Right renal cortex interstitium (tissue), 3 donors: ENCODE data around the gene ZNF573. TPM values are rescaled to one million over a fixed set of nuclear protein-coding genes. Genes with fewer than 3 reads are reported as not detected.
"Not testable (repeated sequence)": the region's sequence is repeated elsewhere in the genome, so short reads cannot be mapped to it uniquely, and the experiment has no call there.

ENCODE experiments used
- DNase-seq, 3 donors: peaks; one replicate each; pipeline ENCODE4 v3.0.0-alpha.2; 2013; ENCODE audit warnings: low read depth in 3 of 3, low spot score in 2 of 3
- polyA plus RNA-seq, 3 donors: library from polyadenylated mRNA; unstranded; fragments of 120-200 nt; gene quantifications; one replicate each; pipeline ENCODE4 v1.2.1, GENCODE V29; 2013; ENCODE audit not compliant: insufficient read length in 3 of 3

The ZNF573 gene
- 10 to 100 TPM; 11.0 to 13.4 (median 12.5) TPM for polyA plus RNA-seq

DNA sequence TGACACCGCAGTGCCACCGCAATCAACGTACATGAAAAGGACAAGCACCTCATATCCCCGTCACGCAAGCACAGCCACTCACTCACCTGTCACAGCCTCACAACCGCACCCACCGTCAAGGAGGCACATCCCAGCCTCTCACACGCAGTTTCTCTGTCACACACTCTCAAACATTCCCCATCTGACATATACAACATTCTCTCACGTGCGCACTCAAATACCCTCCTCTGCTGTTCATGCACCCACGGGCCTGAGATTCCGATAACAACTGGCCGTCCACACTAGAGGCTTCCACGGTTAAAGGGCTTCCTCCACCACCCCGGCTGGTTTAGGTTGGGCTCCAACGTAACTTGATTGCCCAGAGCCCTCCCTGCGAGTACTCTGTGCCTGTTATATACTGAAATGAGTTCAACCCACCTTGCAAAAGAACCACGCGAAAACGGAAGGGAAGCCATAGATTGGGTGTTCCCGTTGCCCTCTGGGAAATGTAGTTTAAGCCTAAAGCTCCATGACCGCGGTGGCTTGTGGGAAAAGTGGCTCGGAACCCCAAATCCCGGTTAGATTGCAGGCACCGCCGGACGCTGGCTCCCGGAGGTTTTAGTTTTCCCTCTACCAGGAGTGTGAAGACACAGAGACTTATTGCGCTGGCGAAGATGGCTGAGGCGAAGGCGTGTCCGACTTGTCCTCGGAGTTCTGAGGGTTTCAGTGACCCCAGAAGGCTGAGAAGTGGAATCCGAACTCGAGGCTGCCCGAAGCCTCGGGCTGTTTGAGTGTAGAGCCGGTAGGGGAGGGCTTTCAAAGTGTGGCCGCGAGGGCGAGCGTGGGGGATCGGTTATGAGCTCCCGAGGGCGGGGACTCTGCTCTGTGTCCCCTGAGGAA, at the start of gene ZNF573:
Gene ZNF573, minus strand, starts transcription at position 460 of the 879 bp plus-strand sequence. CDS start 5,857 bp downstream, outside the sequence.
- DNase-seq, result peak; percentile 83 to 90 (median 85)

DNA sequence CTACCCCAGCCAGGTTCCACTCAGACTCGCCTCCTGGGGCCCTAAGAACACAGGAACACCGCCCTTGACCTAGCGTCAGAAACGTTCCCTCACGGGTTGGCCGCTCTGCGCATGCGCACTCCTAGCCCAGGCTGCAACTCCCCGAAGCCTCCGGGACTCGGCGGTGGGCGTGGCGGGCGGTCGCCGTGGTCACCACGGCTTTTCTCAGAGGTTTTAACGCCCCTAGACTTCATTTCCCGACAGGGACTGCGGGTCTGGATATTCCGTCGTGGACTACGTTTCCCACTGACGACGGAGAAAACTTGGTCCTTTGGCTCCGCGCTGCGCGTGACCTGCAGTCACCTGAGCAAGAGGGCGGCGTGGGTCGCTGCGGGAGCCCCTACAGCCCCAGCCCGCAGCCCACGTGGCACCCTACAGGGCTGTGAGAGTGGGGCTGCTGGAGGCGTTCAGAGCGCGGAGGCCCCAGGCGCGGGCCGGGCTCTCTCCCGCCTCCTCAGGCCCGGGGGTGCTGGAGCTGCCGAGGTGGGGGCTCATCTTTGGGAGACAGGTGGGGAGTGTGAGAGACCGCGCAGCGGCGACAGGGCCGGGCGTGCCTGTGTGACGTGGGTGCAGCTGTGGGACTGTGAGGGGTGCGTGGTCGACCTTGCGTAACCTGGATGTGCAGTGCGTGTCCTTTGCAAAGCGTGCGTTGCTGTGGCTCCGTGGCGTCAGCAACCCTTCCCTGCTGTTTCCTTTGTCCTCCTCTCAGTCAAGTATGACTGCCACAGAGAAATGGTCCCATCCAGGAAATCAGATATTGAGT, 38.0 kb upstream of the ZNF573 start:
- peak; percentile 56 to 73 (median 65) for DNase-seq

DNA sequence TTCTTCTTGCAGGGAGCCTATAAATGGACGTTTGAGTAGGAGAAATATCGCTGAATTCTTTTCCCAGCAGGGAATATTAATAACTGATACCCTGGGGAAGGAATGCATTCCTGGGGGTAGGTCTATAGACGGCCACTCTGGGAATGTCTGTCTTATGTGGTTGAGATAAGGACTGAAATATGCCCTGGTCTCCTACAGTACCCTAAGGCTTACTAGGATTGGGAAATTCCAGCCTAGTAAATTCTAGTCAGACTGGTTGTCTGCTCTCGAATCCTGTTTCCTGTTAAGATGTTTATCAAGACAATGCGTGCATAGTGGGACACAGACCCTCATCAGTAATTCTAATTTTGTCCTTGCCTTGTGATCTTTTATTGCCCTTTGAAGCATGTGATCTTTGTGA, 36.2 kb upstream of the ZNF573 start:
- DNase-seq, result not testable (repeated sequence)

DNA sequence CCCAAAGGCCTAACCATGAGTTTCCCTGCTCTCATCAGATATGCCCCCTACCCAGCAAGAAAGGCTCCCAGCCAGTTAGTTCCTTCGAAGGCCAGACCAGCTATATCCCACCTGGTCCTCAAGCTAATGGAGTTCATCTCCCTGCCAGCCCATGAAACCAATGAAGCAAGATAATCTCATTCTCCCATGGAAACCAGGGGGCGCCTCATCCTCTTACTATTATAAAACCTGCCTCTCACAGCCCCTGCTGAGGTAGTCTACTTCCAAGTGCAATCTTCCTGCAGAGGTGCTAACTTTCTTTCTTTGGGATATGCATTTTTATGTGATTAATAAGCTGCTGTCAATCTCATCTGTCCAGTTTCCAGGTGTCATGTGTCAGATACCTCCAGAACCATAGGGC, 34.0 kb upstream of the ZNF573 start:
- DNase-seq, result no peak

DNA sequence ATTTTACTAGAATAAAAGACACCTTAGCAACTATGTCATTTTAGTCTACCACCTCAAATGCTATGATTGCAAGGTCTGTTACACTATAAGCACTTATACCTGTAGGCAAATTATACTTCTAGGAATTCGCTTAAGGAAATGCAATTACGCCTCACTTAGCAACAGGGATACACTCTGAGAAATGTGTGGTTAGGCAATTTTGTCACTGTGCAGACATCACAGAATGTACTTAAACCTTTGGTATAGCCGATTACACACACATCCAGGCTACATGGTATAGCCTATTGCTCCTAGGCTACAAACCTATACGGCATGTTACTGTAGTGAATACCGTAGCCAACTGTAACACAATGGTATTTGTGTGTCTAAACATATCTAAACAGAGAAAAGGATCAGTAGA, 30.0 kb upstream of the ZNF573 start:
- DNase-seq, result no peak

DNA sequence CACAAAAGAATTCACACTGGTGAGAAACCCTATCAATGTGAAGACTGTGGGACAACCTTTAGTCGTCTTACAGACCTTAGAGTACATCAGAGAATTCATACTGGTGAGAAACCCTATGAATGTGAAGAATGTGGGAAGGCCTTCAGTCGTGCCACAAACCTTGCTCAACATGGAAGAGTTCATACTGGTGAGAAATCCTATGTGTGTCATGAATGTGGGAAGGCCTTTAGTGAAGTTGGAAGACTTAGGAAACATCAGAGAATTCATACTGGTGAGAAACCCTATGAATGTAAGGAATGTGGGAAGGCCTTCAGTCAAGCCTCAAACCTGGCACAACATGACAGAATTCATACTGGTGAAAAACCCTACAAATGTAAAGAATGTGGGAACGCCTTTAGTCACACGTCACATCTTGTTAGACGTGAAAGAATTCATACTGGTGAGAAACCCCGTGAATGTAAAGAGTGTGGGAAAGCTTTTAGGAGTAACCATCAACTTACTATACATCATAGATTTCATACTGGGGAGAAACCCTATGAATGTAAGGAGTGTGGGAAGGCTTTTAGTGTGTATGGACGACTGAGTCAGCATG, 24.0 kb upstream of the ZNF573 start:
- DNase-seq, result no peak

DNA sequence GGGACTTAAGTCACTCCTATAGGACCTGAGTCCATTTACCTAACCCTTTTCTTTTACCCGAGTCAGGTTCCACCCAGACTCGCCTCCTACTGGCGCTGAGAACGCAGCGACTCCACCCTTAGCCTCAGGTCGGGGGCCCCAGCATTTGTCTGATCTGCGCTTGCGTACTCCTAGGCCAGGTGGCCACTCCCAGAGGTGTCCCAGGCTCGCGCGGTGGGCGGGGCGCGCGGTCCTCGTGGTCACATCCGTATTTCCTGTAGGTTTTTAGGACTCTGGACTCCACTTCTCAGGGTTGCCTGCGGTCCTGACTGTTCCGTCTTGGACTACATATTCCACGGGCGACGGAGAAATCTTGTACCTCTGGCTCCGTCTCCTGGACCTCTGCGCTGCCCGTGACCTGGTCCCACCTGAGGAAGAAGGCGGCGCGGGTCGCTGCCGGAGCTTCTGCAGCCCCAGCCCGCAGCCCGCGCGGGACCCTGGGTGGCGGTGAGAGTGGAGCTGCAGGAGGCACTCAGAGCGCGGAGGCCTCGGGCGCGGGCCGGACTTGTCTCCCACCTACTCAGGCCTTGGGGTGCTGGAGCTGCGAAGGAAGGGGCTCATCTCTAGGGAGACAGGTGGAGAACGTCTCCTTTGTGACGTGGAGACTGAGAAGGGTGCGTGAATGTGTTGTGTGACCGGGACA, 11.0 kb upstream of the ZNF573 start:
- no peak for DNase-seq

DNA sequence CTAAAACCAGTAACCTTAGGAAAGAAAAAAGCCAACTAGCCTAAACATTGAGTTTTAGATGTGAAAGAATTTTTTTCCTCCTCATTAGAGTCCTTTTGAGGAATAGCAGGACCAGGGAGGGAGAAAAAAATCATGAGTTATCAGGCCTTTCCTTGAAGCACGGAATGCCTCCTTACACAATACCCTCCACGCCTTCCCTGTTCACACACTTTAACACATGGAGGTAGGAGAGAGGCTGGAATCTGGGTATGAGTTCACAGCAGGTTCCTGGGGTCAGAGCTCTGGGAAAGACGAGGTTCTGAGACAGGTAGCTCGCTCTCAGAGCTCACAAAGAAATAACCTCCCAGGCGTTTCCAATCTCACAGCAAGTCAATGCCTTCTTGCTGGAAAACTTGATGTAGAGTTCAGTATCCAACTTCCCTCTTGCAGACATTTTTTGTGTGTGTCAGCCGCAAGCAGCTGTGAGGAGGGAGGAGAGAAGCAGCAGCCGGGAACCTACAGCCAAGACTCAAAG, 716 bp downstream of the ZNF573 start:
- DNase-seq, result peak in 2 of 3 donors; percentile 2 to 21

DNA sequence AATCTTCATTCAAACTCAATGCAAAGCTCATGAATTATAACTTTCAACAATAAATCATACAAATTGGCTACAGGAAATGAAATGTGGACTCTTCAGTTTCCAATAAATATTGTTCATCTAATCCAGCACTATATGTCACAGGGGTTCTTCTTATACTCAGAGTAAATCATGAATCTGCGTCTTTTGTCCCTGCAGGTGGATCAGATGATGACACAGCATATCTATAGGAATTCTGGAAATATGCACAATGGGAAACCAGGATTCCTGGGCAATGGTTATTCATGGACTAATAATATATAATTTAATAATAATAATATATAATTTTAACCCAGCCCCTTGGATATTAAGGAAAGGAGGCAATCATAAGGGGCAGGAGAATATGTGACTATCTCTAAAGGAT, 8.4 kb downstream of the ZNF573 start:
- no peak for DNase-seq

DNA sequence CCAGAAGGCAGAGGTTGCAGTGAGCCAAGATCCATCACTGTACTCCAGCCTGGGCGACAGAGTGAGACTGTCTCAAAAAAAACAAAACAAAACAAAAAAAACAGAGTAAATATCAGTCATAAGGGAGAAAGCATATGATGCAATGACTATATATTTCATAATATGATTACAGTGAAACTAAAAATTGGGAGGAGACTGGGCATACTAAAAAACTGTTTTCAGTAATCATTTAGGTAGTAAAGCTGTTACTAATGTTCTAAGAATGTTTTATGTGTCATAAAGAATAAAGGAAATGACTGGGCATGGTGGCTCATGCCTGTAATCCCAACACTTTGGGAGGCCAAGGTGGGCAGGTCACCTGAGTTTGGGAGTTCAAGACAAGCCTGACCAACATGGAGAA, 15.9 kb downstream of the ZNF573 start:
- DNase-seq, result no peak

DNA sequence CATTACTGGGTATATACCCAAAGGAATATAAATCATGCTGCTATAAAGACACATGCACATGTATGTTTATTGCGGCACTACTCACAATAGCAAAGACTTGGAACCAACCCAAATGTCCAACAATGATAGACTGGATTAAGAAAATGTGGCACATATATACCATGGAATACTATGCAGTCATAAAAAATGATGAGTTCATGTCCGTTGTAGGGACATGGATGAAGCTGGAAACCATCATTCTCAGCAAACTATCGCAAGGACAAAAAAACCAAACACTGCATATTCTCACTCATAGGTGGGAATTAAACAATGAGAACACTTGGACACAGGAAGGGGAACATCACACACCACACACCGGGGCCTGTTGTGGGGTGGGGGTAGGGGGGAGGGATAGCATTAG, 21.7 kb downstream of the ZNF573 start:
- not testable (repeated sequence) for DNase-seq

DNA sequence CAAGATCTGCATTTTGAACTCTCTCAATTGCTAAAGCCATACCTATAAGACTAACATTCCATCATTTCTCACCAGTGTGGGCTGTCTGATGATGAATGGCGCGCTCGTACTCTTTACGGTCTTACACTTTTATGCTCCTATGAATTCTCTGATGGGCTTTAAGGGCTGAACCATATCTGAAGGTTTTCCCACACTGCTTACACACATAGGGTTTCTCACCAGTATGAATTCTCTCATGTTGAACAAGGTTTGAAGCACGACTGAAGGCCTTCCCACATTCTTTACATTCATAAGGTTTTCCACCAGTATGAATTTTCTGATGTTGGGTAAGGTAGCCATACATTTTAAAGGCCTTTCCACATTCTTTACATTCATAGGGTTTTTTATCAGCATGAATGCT, 41.0 kb downstream of the ZNF573 start:
- no peak for DNase-seq

DNA sequence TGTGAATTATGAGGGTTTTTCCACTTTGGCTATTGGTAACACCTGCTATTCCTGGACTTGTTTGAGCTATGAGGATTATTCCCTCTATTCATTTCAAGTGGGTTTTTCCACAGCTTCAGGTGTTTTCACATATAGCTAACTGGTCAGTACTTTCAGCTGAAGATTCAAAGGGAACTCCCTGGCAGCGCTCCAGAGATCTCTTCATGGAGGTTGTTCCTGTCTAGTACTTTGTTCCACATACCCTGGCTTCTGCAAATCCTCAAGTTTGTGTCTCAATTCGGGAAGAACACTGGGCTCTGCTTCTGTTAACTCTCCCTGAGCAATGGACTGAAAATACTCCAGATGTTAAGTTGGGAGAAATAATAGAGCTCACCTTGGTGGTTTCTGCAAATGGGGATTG, 54.2 kb downstream of the ZNF573 start:
- DNase-seq, result no peak

DNA sequence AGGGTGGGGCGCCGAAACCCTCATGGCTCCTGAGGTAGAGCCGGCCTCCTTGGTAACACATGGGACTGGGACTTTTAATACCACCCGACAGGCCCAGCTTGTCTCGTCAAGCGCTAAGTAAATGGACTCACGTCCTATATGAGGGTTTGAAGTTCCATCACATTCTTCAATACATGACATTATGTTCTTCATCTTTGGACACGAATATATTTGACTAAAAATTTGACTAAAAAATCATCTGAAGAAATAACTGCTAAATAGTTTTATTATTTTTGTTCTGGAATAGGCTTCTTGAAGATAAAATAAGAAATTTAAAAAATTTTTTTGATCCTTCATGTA, 59.5 kb downstream of the ZNF573 start:
- DNase-seq, result no peak

DNA sequence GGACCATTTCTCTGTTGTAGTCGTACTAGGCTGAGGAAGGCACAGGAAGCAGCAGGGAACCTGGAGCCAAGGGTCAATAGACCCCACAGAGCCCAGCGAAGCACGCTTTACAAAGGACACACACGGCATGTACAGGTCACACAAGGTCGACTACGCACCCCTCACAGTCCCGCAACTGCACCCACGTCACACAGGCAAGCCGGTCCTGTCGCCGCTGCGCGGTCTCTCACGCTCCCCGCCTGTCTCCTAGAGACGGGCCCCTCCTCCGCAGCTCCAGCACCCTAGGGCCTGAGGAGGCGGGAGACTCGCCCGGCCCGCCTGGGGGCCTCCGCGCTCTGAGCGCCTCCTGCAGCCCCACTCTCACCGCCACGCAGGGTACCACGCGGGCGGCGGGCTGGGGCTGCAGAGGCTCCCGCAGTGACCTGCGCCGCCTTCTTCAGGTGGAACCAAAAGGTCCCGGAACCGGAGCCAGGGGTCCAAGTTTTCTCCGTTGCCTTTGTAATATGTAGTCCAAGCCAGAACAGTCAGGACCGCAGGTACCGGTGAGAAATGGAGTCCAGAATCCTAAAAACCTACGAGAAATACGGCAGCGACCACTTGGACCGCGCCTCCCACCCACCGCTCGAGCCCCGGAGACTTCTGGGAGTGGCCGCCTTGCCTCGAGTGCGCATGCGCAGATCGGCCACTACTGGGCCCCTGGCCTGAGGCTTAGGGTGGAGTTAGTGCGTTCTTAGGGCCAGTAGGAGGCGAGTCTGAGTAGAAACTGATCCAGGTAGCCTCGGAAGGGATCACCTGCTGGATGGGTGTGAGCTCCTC, 60.1 kb downstream of the ZNF573 start, which contains the start of gene ZNF607:
Gene ZNF607, minus strand, starts transcription at position 651 of the 816 bp plus-strand sequence. CDS start 8,143 bp downstream, outside the sequence.
- DNase-seq, result peak; percentile 87 to 91 (median 90)

DNA sequence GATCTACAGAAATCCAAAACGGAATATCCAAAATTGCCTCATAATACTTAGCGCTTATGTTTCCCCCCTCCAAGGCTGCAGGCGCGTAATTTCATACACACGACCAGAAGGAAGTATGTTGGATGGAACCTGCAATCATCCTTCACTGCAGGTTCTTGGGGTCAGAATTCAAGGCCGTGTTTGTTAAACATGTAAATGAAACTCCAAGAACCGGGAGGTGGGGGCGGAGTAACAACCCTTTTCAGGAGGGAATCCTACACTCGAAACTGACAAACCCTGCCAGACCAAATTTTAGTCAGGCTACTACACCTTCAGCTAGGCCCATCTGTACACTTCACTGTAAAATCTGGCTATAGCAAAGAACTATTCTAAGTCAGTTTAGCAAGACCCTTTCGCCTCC, 61.1 kb downstream of the ZNF573 start:
- DNase-seq, result peak in 1 of 3 donors; percentile 5

DNA sequence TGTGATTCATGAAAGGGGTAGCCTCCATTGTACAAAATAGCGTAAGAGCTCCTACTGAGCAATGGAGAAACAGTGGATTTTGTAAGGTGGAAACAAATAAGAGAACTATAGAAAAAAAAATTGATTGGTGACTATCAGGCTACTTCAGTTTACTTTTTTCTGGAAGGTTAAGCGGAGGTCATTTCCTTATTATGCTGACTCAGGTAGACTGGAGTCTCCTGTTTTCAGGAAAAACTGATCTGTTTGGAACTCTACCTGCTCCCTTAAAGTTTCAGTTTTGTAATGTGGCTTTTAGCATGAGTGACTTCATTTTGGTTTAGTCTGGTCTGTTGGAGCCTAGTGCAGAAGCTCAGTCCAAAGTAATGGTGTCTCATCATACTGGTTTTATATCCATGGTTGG, 63.2 kb downstream of the ZNF573 start:
- DNase-seq, result no peak

DNA sequence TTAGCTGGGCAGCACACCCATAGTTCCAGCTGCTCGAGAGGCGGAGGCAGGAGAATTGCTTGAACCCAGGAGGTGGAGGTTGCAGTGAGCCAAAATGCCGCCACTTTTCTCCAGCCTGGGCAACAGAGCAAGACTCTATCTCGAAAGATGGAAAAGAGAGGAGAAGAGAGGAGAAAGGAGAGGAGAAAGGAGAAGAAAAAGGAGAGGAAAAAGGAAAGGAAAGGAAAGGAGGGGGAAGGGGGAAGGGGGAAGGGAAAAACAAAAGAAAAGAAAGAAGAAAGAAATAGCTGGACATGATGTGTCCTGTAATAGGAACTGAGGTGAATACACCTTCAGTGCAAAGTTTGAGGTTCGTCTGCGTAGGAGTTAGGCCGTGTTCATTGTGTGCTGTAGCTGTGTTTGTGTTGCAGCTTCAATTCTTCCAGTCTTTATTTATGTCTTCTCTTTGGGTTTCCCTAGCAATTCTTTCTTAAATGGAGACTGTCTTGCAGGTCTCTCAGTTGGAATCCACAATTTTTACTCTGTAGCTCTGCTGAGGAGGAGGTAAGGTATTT, 73.3 kb downstream of the ZNF573 start:
- DNase-seq, result no peak

DNA sequence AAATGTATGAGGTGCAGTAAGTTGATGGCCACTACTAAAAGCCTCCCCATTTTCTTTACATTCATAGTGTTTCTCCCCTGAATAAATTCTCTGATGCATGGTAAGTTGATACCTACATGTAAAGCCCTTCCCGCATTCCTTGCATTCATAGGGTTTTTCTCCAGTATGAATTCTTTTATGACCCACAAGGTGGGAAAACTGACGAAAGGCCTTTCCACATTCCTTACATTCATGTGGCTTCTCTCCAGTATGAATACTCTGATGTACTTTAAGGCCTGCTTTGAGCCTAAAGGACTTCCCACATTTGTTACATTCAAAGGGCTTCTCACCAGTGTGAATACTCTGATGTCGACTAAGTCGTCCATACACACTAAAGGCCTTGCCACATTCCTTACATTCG, 80.3 kb downstream of the ZNF573 start:
- DNase-seq, result no peak
